DOHH2 (cell line): Measurements from ENCODE around the gene PARD6B.

Experiments
- H3F3A ChIP-seq: fragments of 200-600 bp; sonication (generic), shearing (Covaris generic); 2 replicates; pipeline ENCODE4 v1.6.0; 2016; ENCODE audit warnings: antibody characterized with exemption, mild to moderate bottlenecking; ENCODE audit not compliant: control insufficient read depth, insufficient read depth
- H3K27ac ChIP-seq: fragments of 200-600 bp; sonication (generic); 2 replicates; pipeline ENCODE4 v1.5.1; 2014; ENCODE audit warnings: low read depth, mild to moderate bottlenecking, low read length, moderate library complexity
- H3K27me3 ChIP-seq: fragments of 200-600 bp; sonication (generic); 2 replicates; pipeline ENCODE4 v1.6.1; 2014; ENCODE audit warnings: mild to moderate bottlenecking, low read length, mixed read lengths; ENCODE audit not compliant: control insufficient read depth
- H3K36me3 ChIP-seq: fragments of 200-600 bp; sonication (generic); 2 replicates; pipeline ENCODE4 v1.6.1; 2014; ENCODE audit warnings: mild to moderate bottlenecking, low read length, moderate library complexity, mixed read lengths; ENCODE audit not compliant: control insufficient read depth
- H3K4me1 ChIP-seq: fragments of 200-600 bp; sonication (generic); 2 replicates; pipeline ENCODE4 v1.6.1; 2014; ENCODE audit warnings: mild to moderate bottlenecking, low read length, mixed read lengths; ENCODE audit not compliant: control insufficient read depth
- H3K4me2 ChIP-seq: fragments of 200-600 bp; sonication (generic); 2 replicates; pipeline ENCODE4 v1.6.0; 2014; ENCODE audit warnings: mild to moderate bottlenecking, low read length, moderate library complexity
- H3K4me3 ChIP-seq: fragments of 200-600 bp; sonication (generic); 2 replicates; pipeline ENCODE4 v1.5.1; 2014; ENCODE audit warnings: mild to moderate bottlenecking, low read length, mixed read lengths
- H3K79me2 ChIP-seq: fragments of 200-600 bp; sonication (generic); 2 replicates; pipeline ENCODE4 v1.6.1; 2014; ENCODE audit warnings: mild to moderate bottlenecking, low read length, mixed read lengths; ENCODE audit not compliant: control insufficient read depth
- H3K9me2 ChIP-seq: fragments of 200-600 bp; sonication (generic); replicated peaks from 2 replicates; pipeline ENCODE4 v1.6.1; 2014; ENCODE audit warnings: mild to moderate bottlenecking, low read length, mixed read lengths; ENCODE audit not compliant: control insufficient read depth
- H3K9me3 ChIP-seq: fragments of 200-600 bp; sonication (generic); 2 replicates; pipeline ENCODE4 v1.6.1; 2014; ENCODE audit warnings: antibody characterized with exemption, low read length, mixed read lengths; ENCODE audit not compliant: control insufficient read depth, insufficient read depth
- H4K20me1 ChIP-seq: fragments of 200-600 bp; sonication (generic); 2 replicates; pipeline ENCODE4 v1.6.0; 2014; ENCODE audit warnings: low read depth, mild to moderate bottlenecking, antibody characterized with exemption, low read length, moderate library complexity; ENCODE audit not compliant: control insufficient read depth, insufficient read depth
- EZH2phosphoT487 ChIP-seq: fragments of 200-600 bp; sonication (generic); IDR thresholded peaks from 2 replicates; pipeline ENCODE4 v1.6.1; 2017; ENCODE audit warnings: borderline replicate concordance, mild to moderate bottlenecking, antibody characterized with exemption, low read length, moderate library complexity, mixed read lengths
- TF ChIP-seq, protein P1 (sequence below): fragments of 200-600 bp; sonication (generic); IDR thresholded peaks from one replicate; pipeline ENCODE4 v1.5.1; 2014; ENCODE audit warnings: antibody characterized with exemption, mild to moderate bottlenecking, low read depth, low read length; ENCODE audit not compliant: poor library complexity, severe bottlenecking

The PARD6B gene

DNA sequence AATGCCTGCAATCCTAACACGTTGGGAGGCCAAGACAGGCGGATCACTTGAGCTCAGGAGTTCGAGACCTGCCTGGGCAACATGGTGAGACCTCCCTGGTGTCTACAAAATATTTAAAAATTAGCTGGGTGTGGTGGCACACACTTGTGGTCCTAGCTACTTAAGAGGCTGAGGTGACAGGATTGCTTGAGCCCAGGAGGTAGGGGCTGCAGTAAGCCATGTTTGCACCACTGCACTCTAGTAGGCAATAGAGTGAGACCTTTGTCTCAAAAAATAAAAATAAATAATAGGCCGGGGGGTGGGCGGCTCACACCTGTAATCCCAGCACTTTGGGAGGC lies 21.8 kb upstream of the PARD6B start:
- TF ChIP-seq, protein P1, sequence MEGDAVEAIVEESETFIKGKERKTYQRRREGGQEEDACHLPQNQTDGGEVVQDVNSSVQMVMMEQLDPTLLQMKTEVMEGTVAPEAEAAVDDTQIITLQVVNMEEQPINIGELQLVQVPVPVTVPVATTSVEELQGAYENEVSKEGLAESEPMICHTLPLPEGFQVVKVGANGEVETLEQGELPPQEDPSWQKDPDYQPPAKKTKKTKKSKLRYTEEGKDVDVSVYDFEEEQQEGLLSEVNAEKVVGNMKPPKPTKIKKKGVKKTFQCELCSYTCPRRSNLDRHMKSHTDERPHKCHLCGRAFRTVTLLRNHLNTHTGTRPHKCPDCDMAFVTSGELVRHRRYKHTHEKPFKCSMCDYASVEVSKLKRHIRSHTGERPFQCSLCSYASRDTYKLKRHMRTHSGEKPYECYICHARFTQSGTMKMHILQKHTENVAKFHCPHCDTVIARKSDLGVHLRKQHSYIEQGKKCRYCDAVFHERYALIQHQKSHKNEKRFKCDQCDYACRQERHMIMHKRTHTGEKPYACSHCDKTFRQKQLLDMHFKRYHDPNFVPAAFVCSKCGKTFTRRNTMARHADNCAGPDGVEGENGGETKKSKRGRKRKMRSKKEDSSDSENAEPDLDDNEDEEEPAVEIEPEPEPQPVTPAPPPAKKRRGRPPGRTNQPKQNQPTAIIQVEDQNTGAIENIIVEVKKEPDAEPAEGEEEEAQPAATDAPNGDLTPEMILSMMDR = no peak
- TF ChIP-seq EZH2phosphoT487 = no peak
- Histone ChIP-seq H3K4me3 (no peak overlapping the region), H3F3A (no peaks in the 10 kb centered on the region), H3K27me3 (peaks cover 7% of the 10 kb centered on the region; the same call in 1 of the 2 replicates), H3K79me2 (no peaks in the 10 kb centered on the region), H3K27ac (no peak overlapping the region), H3K9me2 (no peaks in the 10 kb centered on the region), H3K4me1 (no peaks in the 10 kb centered on the region), H3K36me3 (no peaks in the 10 kb centered on the region), H3K4me2 (no peak overlapping the region), H3K9me3 (no peaks in the 10 kb centered on the region), H4K20me1 (no peaks in the 10 kb centered on the region)

- no peaks in the 10 kb centered on the region for H3K9me2 ChIP-seq
- H3K4me2 ChIP-seq = no peak overlapping the region
- H3K4me3 ChIP-seq = no peak overlapping the region
- H3K27me3 ChIP-seq = peaks cover 11% of the 10 kb centered on the region; the same call in 1 of the 2 replicates
- H3K9me3 ChIP-seq = no peaks in the 10 kb centered on the region
- H3K79me2 ChIP-seq = no peaks in the 10 kb centered on the region
- no peaks in the 10 kb centered on the region for H4K20me1 ChIP-seq
- no peaks in the 10 kb centered on the region for H3K36me3 ChIP-seq
- TF ChIP-seq, protein P1 = no peak
- TF ChIP-seq EZH2phosphoT487 = no peak
- no peak overlapping the region for H3K27ac ChIP-seq
- no peaks in the 10 kb centered on the region for H3K4me1 ChIP-seq
- H3F3A ChIP-seq = no peaks in the 10 kb centered on the region
These were observed 20.8 kb upstream of the PARD6B start for GRCh38 chr20:50710492-50711063.

GRCh38 chr20:50711113-50711825 lies 20.1 kb upstream of the PARD6B start:
- Histone ChIP-seq H4K20me1 (no peaks in the 10 kb centered on the region), H3K27ac (no peak overlapping the region), H3K9me3 (no peaks in the 10 kb centered on the region), H3K4me2 (no peak overlapping the region), H3K79me2 (no peaks in the 10 kb centered on the region), H3K9me2 (no peaks in the 10 kb centered on the region), H3K27me3 (peaks cover 14% of the 10 kb centered on the region; the same call in 1 of the 2 replicates), H3F3A (no peaks in the 10 kb centered on the region), H3K36me3 (no peaks in the 10 kb centered on the region), H3K4me1 (no peaks in the 10 kb centered on the region), H3K4me3 (no peak overlapping the region)
- TF ChIP-seq EZH2phosphoT487 = no peak
- TF ChIP-seq, protein P1 = no peak
